H1 (cell line): ENCODE measurements around the gene KCNJ5. TPM values are rescaled to one million over a fixed set of nuclear protein-coding genes. Genes with fewer than 3 reads are reported as not detected.

Experiments used
- CTCF ChIA-PET: fragments of 300-600 bp; sonication (Branson Sonifier 250); formaldehyde crosslinking; loops from one replicate; lab custom pipeline; 2021; ENCODE audit not compliant: partially characterized antibody; lab: Charles Lee
- POLR2A ChIA-PET: fragments of 300-600 bp; sonication (Branson Sonifier 250); formaldehyde crosslinking; loops from one replicate; lab custom pipeline; 2021; ENCODE audit warnings: inconsistent platforms; ENCODE audit not compliant: partially characterized antibody; lab: Charles Lee
- DNase-seq, 2 experiments: peaks; one replicate each; pipeline versions ENCODE4 v3.0.0 to v3.0.0-alpha.2; 2010 to 2022; ENCODE audit warnings: low spot score in 2 of 2, low read depth in 1 of 2, mixed read lengths in 1 of 2
- FAIRE-seq: peaks from 2 replicates; lab custom pipeline; 2011; peaks lifted over from hg19 to GRCh38; lab: Jason Lieb, UNC
- H2AFZ ChIP-seq: 2 replicates; pipeline ENCODE4 v1.8.1; 2012; ENCODE audit warnings: low read length, inconsistent platforms
- H2AK5ac ChIP-seq: 2 replicates; pipeline ENCODE4 v1.6.1; 2013; ENCODE audit warnings: low read depth, low read length
- H2BK120ac ChIP-seq: replicated peaks from 2 replicates; pipeline ENCODE3; 2013; ENCODE audit warnings: low read depth, low read length, inconsistent platforms
- H2BK12ac ChIP-seq: 2 replicates; pipeline ENCODE4 v1.6.1; 2013; ENCODE audit warnings: low read depth, low read length
- H2BK15ac ChIP-seq: 2 replicates; pipeline ENCODE4 v1.6.1; 2013; ENCODE audit warnings: low read length
- H2BK20ac ChIP-seq: 2 replicates; pipeline ENCODE4 v1.6.1; 2013; ENCODE audit warnings: low read length
- H2BK5ac ChIP-seq: 2 replicates; pipeline ENCODE4 v1.6.1; 2013; ENCODE audit warnings: low read depth, low read length
- H3K14ac ChIP-seq: 2 replicates; pipeline ENCODE4 v1.6.1; 2013; ENCODE audit warnings: inconsistent platforms; ENCODE audit not compliant: insufficient read length
- H3K18ac ChIP-seq: 2 replicates; pipeline ENCODE4 v1.6.1; 2013; ENCODE audit warnings: low read length; ENCODE audit errors: extremely low read depth
- H3K23ac ChIP-seq: 2 replicates; pipeline ENCODE4 v1.6.1; 2013; ENCODE audit warnings: inconsistent platforms; ENCODE audit not compliant: insufficient read length
- H3K23me2 ChIP-seq: 2 replicates; pipeline ENCODE4 v1.6.1; 2013; ENCODE audit warnings: low read depth, low read length
- H3K27ac ChIP-seq: 2 replicates; pipeline ENCODE4 v1.6.1; 2011; ENCODE audit warnings: low read depth, low read length, inconsistent platforms
- H3K27me3 ChIP-seq, 4 experiments: replicated peaks in 1 of 4; 1 replicate in 1 of 4; 2 replicates in 3 of 4; pipeline versions ENCODE4 v1.6.1 to v1.8.1; 2011 to 2013; ENCODE audit warnings: low read length in 3 of 4, mild to moderate bottlenecking in 3 of 4, inconsistent platforms in 2 of 4, mixed read lengths in 2 of 4, moderate library complexity in 1 of 4; ENCODE audit not compliant: control insufficient read depth in 3 of 4, insufficient read depth in 3 of 4; ENCODE audit errors: extremely low read depth in 1 of 4
- H3K36me3 ChIP-seq, 4 experiments: 2 replicates each; pipeline versions ENCODE4 v1.6.1 to v1.8.1; 2011 to 2013; ENCODE audit warnings: mild to moderate bottlenecking in 4 of 4, low read length in 3 of 4, moderate library complexity in 2 of 4, control low read depth in 1 of 4, inconsistent platforms in 1 of 4; ENCODE audit not compliant: insufficient read depth in 4 of 4, control insufficient read depth in 2 of 4
- H3K4ac ChIP-seq: replicated peaks from 2 replicates; pipeline ENCODE3; 2013; ENCODE audit warnings: low read length, low read depth, mixed read lengths, inconsistent platforms; ENCODE audit not compliant: insufficient read length
- H3K4me1 ChIP-seq, 4 experiments: replicated peaks in 1 of 4; 1 replicate in 1 of 4; 2 replicates in 3 of 4; pipeline versions ENCODE4 v1.6.1 to v1.8.1; 2011 to 2013; ENCODE audit warnings: low read length in 3 of 4, inconsistent platforms in 2 of 4, mixed read lengths in 1 of 4; ENCODE audit not compliant: insufficient read depth in 4 of 4, control insufficient read depth in 3 of 4
- H3K4me2 ChIP-seq, 2 experiments: 2 replicates each; pipeline versions ENCODE4 v1.6.1 to v1.8.1; 2011 to 2013; ENCODE audit warnings: low read depth in 2 of 2, low read length in 2 of 2, control low read depth in 1 of 2, inconsistent platforms in 1 of 2, mild to moderate bottlenecking in 1 of 2; ENCODE audit not compliant: insufficient read depth in 1 of 2
- H3K4me3 ChIP-seq, 4 experiments: fragments of 200-600, 300-600 bp in 1 of 4; sonication (generic), shearing (Covaris generic), sonication (Bioruptor Twin) in 1 of 4; 2 replicates each; pipeline versions ENCODE4 v1.5.1 to v1.8.1; 2011 to 2016; ENCODE audit warnings: low read length in 4 of 4, low read depth in 3 of 4, control low read depth in 2 of 4, inconsistent platforms in 2 of 4, mild to moderate bottlenecking in 2 of 4, mixed read lengths in 1 of 4, moderate library complexity in 1 of 4; ENCODE audit not compliant: insufficient read depth in 2 of 4; ENCODE audit errors: extremely low read depth in 1 of 4
- H3K56ac ChIP-seq: replicated peaks from 2 replicates; pipeline ENCODE3; 2013; ENCODE audit warnings: low read depth, mild to moderate bottlenecking, mixed read lengths, low read length, inconsistent platforms; ENCODE audit not compliant: insufficient read length
- H3K79me1 ChIP-seq: 2 replicates; pipeline ENCODE4 v1.6.1; 2013; ENCODE audit warnings: low read depth, low read length, control low read depth
- H3K79me2 ChIP-seq, 2 experiments: 2 replicates each; pipeline versions ENCODE4 v1.6.1 to v1.8.1; 2012 to 2013; ENCODE audit warnings: low read length in 2 of 2, mild to moderate bottlenecking in 2 of 2, inconsistent platforms in 1 of 2; ENCODE audit not compliant: insufficient read depth in 2 of 2, control insufficient read depth in 1 of 2
- H3K9ac ChIP-seq, 4 experiments: replicated peaks in 1 of 4; 1 replicate in 1 of 4; 2 replicates in 3 of 4; pipeline versions ENCODE4 v1.6.1 to v1.8.1; 2011 to 2013; ENCODE audit warnings: low read depth in 3 of 4, low read length in 3 of 4, control low read depth in 2 of 4, mild to moderate bottlenecking in 2 of 4, moderate library complexity in 2 of 4, inconsistent platforms in 1 of 4; ENCODE audit errors: extremely low read depth in 1 of 4
- H3K9me3 ChIP-seq, 2 experiments: 2 replicates each; pipeline versions ENCODE4 v1.6.1 to v1.8.1; 2012 to 2013; ENCODE audit warnings: mild to moderate bottlenecking in 2 of 2, moderate library complexity in 2 of 2, control low read depth in 1 of 2, inconsistent platforms in 1 of 2, low read depth in 1 of 2, low read length in 1 of 2, mixed read lengths in 1 of 2; ENCODE audit not compliant: insufficient read depth in 2 of 2
- H4K20me1 ChIP-seq, 2 experiments: replicated peaks in 1 of 2; 2 replicates each; pipeline versions ENCODE3 to v1.8.1; 2011 to 2013; ENCODE audit warnings: inconsistent platforms in 2 of 2, low read length in 2 of 2, mild to moderate bottlenecking in 1 of 2; ENCODE audit not compliant: insufficient read depth in 2 of 2, control insufficient read depth in 1 of 2
- H4K5ac ChIP-seq: 2 replicates; pipeline ENCODE4 v1.6.1; 2013; ENCODE audit warnings: low read length, low read depth, mixed read lengths, inconsistent platforms; ENCODE audit not compliant: insufficient read length
- H4K8ac ChIP-seq: 2 replicates; pipeline ENCODE4 v1.8.0; 2013; ENCODE audit warnings: mild to moderate bottlenecking, moderate library complexity, low read length, inconsistent platforms; ENCODE audit not compliant: insufficient read depth; ENCODE audit errors: extremely low read depth
- H4K91ac ChIP-seq: replicated peaks from 2 replicates; pipeline ENCODE3; 2013; ENCODE audit warnings: low read length, mixed read lengths, inconsistent platforms; ENCODE audit not compliant: insufficient read length
- ATF2 ChIP-seq: IDR thresholded peaks from 2 replicates; pipeline ENCODE4 v1.6.1; 2012; ENCODE audit warnings: low read length, inconsistent platforms
- CHD1 ChIP-seq: IDR thresholded peaks from 2 replicates; pipeline ENCODE4 v1.6.1; 2012; ENCODE audit warnings: low read depth, low read length, improper control_type of control experiment
- GTF2F1 ChIP-seq: IDR thresholded peaks from 2 replicates; pipeline ENCODE4 v1.6.1; 2012; ENCODE audit warnings: low read depth, low read length, improper control_type of control experiment, borderline replicate concordance
- SIN3A ChIP-seq, 2 experiments: IDR thresholded peaks in 1 of 2; conservative IDR thresholded peaks in 1 of 2; 2 replicates each; pipeline ENCODE4 v1.6.1; 2011 to 2012; ENCODE audit warnings: low read length in 2 of 2, improper control_type of control experiment in 1 of 2, low read depth in 1 of 2, mild to moderate bottlenecking in 1 of 2
- SP1 ChIP-seq: IDR thresholded peaks from 2 replicates; pipeline ENCODE4 v1.6.1; 2011; ENCODE audit warnings: low read depth, low read length
- SP2 ChIP-seq: IDR thresholded peaks from 2 replicates; pipeline ENCODE4 v1.6.1; 2012; ENCODE audit warnings: mild to moderate bottlenecking, low read length, inconsistent platforms
- SRF ChIP-seq: IDR thresholded peaks from 2 replicates; pipeline ENCODE4 v1.6.1; 2011; ENCODE audit warnings: mild to moderate bottlenecking, low read depth, low read length, moderate library complexity
- TBP ChIP-seq: IDR thresholded peaks from 2 replicates; pipeline ENCODE4 v1.6.1; 2011; ENCODE audit warnings: low read depth, low read length, improper control_type of control experiment
- WGBS, 2 experiments: shearing (Covaris generic) in 1 of 2; methylation state at CpG; one replicate each; pipeline versions ENCODE4 v1.1.6 to v1.1.7; 2013 to 2015; ENCODE audit warnings: low lambda C conversion rate in 2 of 2, mixed read lengths in 2 of 2, inconsistent platforms in 1 of 2, low coverage in 1 of 2, missing lambda C conversion rate in 1 of 2; ENCODE audit not compliant: insufficient replicate concordance in 2 of 2, insufficient coverage in 1 of 2, insufficient read length in 1 of 2; ENCODE audit errors: extremely low coverage in 1 of 2, missing lambda C conversion rate in 1 of 2; 5-methylcytosine and 5-hydroxymethylcytosine counted together
- polyA plus RNA-seq, 7 experiments: library from polyadenylated mRNA; depleted of rRNA in 3 of 7; stranded (reverse) in 5 of 7; unstranded in 2 of 7; fragments of >200 nt in 5 of 7; fragments of 200-250 nt in 2 of 7; gene quantifications; 1 replicate in 5 of 7; 2 replicates in 1 of 7; 4 replicates in 1 of 7; pipeline versions ENCODE4 v1.2.1 to v1.2.3, GENCODE V29; 2011 to 2013; ENCODE audit warnings: missing spikeins in 2 of 7, mixed read lengths in 2 of 7
- total RNA-seq: library from RNA; stranded (reverse); fragmentation: NEBNext Ultra II Directional; extraction: Animal tissue kit (Norgen Biotek cat#: 25700); gene quantifications from 2 replicates; pipeline ENCODE4 v1.2.1, GENCODE V29; 2021
- TF ChIP-seq, protein P1 (sequence below): IDR thresholded peaks from 2 replicates; pipeline ENCODE4 v1.6.1; 2011; ENCODE audit warnings: low read depth, mild to moderate bottlenecking, low read length; ENCODE audit not compliant: insufficient read depth

The KCNJ5 gene
- total and polyA plus RNA-seq, 2 of the 8 experiments (the other 6 are each of a cell fraction or from before 2014, with no cell fraction given), result 0.05 TPM; not detected in 1

GRCh38 chr11:128933481-128934178 is 42.5 kb downstream of the KCNJ5 start:
- Histone ChIP-seq H3K4me2 (no peak overlapping the region), H3K18ac (no peak overlapping the region), H2BK15ac (no peak overlapping the region), H3K14ac (no peak overlapping the region)
- no peak for TF ChIP-seq ATF2
- TF ChIP-seq, protein P1, sequence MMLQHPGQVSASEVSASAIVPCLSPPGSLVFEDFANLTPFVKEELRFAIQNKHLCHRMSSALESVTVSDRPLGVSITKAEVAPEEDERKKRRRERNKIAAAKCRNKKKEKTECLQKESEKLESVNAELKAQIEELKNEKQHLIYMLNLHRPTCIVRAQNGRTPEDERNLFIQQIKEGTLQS, result no peak
- TF ChIP-seq SP1, result no peak
- TF ChIP-seq SRF, result no peak
- no peak for TF ChIP-seq SIN3A (conservative IDR thresholded peaks at IDR 0.05 in 1 of 2, IDR thresholded peaks at IDR 0.05 in 1 of 2; ENCODE audit: low read depth in 1 of 2, low read length in 2 of 2)
- no peak for TF ChIP-seq SP2
- no peak for TF ChIP-seq GTF2F1
- TF ChIP-seq CHD1, result no peak
- TF ChIP-seq TBP, result no peak
- TF ChIP-seq, all 59 proteins: peak for 0
- Histone ChIP-seq H2BK120ac (no peak overlapping the region), H4K20me1 (no peaks in the 10 kb centered on the region), H4K5ac (no peak overlapping the region), H3K36me3 (no peaks in the 10 kb centered on the region), H2BK5ac (no peak overlapping the region), H2BK12ac (no peak overlapping the region), H3K27me3 (peaks cover 0 to 30% (median 22%) of the 10 kb centered on the region in 4 experiments; a peak in 6 of 7 replicates), H3K9ac (no peak overlapping the region), H3K56ac (no peak overlapping the region), H3K23ac (no peak overlapping the region), H3K4me3 (no peak overlapping the region), H3K4ac (no peak overlapping the region), H3K4me1 (peaks cover 0 to 22% (median 14%) of the 10 kb centered on the region in 4 experiments; a peak in 6 of 7 replicates), H3K9me3 (peaks cover 0 to 2% of the 10 kb centered on the region in 2 experiments; a peak in 1 of 4 replicates), H2AFZ (no peak overlapping the region), H4K8ac (no peak overlapping the region), H2BK20ac (no peak overlapping the region), H3K79me2 (no peaks in the 10 kb centered on the region), H3K27ac (no peak overlapping the region), H2AK5ac (no peak overlapping the region), H4K91ac (no peak overlapping the region), H3K23me2 (no peaks in the 10 kb centered on the region), H3K79me1 (no peaks in the 10 kb centered on the region)
- DNase-seq (no peak), FAIRE-seq (no peak)
- CTCF ChIA-PET, result interaction anchor here (0.7 to 14.7 kb wide), 7 partner anchors 9 to 45 kb away, joined by 3 to 243 read pairs (median 9); partner anchors contain the start of gene KCNJ5
- POLR2A ChIA-PET, result no interaction called here
- WGBS, 2 experiments, result 79% methylated on average over 7 of the region's 7 CpGs; no CpG with 5 or more reads in 1 of the 2 experiments
